ENCODE data around the gene DTX2.
"Not testable (repeated sequence)": the region's sequence is repeated elsewhere in the genome, so short reads cannot be mapped to it uniquely, and the experiment has no call there.

DNA sequence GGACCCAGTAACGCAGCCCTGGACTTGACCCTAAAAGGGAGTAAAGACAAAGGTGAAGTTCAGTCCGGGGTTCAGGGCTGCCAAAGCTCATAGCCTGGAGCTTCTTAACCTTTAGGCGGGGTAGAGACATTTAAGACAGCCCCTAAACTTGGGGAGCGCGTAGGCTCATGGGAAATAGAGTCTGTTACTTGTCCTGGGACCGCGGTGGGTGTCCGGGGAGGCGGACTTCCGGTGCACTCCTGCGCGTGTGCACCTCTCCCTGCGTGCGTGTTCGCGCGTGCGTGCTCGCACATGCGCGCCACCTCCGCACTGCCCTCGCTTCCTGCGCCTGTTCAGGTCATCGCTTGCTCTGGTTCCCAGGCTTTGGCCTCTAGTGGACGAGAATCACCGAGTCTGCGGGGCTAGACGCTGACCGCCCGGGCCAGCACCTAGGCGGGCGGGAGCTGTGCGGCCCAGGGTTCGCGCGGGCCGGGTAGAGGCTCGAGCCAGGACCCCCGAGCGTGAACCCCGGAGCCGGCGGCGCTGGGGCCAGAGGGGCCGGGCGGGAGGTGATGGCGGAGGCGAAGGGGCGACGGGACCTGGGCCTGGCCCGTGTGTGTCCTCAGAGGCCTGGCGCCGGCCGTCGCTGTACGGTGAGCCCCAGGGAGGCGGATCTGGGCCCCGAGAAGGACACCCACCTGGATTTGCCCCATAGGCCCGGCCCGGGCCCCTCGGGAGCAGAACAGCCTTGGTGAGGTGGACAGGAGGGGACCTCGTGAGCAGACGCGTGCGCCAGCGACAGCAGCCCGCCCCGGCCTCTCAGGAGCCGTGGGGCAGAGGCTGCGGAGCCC lies 87.7 kb downstream of the DTX2 start:
- peak; percentile 83 to 97 (median 93) for TF ChIP-seq POLR2AphosphoS5 (IDR thresholded peaks at IDR 0.05)
- TF ChIP-seq, protein P1, sequence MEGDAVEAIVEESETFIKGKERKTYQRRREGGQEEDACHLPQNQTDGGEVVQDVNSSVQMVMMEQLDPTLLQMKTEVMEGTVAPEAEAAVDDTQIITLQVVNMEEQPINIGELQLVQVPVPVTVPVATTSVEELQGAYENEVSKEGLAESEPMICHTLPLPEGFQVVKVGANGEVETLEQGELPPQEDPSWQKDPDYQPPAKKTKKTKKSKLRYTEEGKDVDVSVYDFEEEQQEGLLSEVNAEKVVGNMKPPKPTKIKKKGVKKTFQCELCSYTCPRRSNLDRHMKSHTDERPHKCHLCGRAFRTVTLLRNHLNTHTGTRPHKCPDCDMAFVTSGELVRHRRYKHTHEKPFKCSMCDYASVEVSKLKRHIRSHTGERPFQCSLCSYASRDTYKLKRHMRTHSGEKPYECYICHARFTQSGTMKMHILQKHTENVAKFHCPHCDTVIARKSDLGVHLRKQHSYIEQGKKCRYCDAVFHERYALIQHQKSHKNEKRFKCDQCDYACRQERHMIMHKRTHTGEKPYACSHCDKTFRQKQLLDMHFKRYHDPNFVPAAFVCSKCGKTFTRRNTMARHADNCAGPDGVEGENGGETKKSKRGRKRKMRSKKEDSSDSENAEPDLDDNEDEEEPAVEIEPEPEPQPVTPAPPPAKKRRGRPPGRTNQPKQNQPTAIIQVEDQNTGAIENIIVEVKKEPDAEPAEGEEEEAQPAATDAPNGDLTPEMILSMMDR (IDR thresholded peaks at IDR 0.05): not testable (repeated sequence)

Data from stomach (tissue), 4 donors.